Measurements from ENCODE around the gene PRAC1.

The PRAC1 gene

GRCh38 chr17:48746916-48747444 lies 24.7 kb upstream of the PRAC1 start:
- DNase-seq = no peak

DNA sequence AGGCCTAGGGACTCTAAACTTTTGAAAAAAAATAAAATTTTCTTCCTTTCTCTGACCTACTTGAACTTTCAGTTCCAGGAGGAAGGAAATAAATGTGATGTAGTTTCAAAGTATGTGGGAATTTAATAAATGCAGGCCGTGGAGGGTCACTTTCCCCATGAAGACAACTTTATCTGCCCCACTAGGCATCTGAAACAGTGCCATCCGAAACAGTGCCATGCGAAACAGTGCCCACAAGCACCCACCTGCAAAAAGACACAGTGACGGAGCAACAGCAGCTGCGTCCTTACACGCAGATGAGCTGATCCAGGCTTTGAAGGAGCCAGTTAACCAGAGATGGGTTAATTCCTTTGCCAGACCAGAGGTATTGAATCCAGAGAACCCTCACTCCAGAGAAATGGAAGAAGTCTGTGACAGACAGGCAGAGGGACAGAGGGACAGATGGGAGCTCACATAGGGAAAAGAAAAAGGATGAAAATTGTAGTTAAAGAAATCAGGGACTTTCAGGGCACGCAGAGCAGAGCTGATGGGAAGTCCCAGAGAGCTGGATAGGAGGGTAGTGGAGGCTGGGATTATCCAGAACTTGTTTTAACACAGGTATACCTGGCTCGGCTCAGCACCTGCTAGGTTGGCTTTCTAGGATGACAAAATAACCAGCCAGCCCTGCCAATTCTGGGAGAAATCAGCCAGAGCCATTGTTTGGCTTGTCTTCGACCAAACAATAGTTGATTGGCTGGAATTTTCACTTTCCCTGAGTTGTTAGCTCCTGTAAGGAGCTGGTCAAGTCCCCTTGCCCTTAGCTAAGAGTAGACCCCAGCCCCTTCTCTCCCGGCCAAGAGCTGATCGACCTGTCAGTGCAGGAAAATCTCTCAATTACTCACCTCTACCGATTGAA lies 23.3 kb upstream of the PRAC1 start:
- no peak for DNase-seq

DNA sequence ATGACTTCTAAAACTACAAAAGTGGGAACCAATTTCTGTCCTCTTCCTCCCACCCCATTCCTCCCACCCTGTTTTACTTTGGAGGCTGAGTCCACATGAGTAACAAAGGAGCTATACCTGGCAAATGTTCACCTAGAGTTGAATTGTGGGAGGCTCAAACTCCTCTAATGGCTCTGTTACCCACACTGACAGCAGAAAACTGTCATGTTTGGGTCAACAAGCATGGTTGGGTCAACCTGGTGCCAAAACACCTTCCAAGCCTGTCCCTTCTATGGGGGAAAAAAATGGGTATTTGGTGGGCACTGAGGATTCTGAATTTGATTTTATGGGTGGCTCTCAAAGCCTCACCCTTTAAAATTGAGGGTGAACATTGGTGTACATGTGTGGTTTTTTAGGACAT lies 18.2 kb upstream of the PRAC1 start:
- no peak for DNase-seq

DNA sequence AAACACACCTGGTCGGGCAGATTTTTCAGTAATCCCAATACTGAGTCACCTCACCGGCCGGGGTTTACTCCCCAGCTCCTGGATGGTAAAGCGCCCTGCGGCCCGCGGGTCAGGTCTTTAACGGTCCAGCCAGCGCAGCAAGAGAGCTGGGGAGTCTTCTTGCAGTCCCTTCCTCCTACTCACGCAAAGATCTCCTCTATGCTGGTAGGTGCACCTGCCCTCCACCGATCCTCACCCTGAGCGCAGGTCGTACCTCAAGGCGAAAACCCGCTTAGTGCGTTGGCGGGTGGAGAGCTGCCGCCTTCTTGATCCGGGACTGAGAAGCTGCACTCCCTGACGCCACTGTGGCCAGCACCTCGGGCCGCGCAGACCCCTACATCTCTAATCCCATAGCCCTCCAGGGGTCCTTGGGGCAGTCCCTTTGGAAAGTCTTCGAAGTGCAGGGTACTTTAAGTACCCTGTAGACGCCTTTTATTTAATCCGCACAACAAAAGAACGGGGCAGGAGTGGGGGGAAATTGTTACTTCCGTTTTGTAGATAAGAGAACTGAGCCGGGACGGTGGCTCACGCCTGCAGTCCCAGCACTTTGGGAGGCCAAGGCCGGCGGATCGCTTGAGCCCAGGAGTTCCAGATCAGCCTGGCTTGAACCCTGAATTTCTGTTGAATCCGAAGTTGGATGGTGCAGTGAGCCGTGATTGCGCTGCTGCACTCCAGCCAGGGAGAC lies 16.6 kb upstream of the PRAC1 start:
- DNase-seq = no peak

- DNase-seq = no peak
Observed at GRCh38 chr17:48738424-48738802, 16.1 kb upstream of the PRAC1 start.

GRCh38 chr17:48737330-48738043 lies 15.2 kb upstream of the PRAC1 start:
- no peak for DNase-seq

DNA sequence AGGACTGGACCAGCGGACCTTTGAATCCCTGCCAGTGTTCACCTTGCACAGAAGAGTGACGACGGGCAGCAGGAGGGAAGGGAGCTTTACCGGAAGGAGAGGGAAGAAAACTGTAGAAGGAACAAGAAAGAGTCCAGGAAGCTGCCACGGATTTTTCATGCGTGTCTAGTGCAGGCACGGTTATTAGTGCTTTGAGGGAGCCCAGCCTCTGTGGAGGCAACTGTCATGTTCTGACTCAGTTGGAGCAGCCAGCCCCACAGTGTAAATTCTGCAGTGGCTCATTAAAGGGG lies 12.7 kb upstream of the PRAC1 start:
- no peak for DNase-seq

- no peak for DNase-seq
Observed at GRCh38 chr17:48734333-48735061, 12.2 kb upstream of the PRAC1 start.

GRCh38 chr17:48733632-48734328 lies 11.5 kb upstream of the PRAC1 start:
- DNase-seq = no peak

- no peak for DNase-seq
Observed at GRCh38 chr17:48732688-48733629, 10.6 kb upstream of the PRAC1 start.

DNA sequence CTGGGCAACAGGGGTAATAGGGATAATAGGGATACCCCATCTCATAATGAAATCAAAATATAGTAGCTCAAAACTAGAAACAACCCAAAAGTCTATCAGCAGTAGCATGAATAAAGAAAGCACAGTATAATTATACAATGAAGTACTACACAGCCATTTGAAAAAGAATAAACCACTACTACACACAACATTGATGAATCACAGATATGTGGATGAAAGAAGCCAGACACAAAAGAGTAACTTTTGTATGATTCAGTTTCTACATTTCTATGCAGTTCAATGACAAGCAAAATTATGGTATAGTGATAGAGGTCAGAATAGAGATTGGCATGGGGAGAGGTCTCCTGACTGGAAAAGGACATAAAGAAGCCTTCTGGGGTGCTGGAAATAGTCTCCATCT lies 9.0 kb upstream of the PRAC1 start:
- no peak for DNase-seq

DNA sequence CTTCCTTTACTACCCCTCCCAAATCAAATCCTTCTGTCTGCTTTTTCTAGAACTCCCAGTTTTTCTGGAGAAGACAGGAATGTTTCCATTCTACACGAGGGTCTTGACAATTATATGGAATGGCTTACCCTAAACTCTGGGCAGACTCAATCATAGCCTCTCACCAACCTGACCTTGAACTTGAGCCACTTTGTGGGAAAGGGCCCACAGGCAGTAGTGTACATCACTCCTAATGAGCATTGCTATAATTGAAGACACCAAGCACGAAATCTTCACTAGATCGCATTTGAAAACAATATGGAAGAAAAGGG lies 7.9 kb upstream of the PRAC1 start:
- no peak for DNase-seq

- DNase-seq = no peak
Observed at GRCh38 chr17:48729335-48730239, 7.3 kb upstream of the PRAC1 start.

GRCh38 chr17:48728232-48729231 lies 6.2 kb upstream of the PRAC1 start, which contains the start of gene HOXB13:
TSS of gene HOXB13 (minus strand) at chr17:48728750. CDS start at chr17:48728593, 157 bp downstream.
- DNase-seq = no peak

DNA sequence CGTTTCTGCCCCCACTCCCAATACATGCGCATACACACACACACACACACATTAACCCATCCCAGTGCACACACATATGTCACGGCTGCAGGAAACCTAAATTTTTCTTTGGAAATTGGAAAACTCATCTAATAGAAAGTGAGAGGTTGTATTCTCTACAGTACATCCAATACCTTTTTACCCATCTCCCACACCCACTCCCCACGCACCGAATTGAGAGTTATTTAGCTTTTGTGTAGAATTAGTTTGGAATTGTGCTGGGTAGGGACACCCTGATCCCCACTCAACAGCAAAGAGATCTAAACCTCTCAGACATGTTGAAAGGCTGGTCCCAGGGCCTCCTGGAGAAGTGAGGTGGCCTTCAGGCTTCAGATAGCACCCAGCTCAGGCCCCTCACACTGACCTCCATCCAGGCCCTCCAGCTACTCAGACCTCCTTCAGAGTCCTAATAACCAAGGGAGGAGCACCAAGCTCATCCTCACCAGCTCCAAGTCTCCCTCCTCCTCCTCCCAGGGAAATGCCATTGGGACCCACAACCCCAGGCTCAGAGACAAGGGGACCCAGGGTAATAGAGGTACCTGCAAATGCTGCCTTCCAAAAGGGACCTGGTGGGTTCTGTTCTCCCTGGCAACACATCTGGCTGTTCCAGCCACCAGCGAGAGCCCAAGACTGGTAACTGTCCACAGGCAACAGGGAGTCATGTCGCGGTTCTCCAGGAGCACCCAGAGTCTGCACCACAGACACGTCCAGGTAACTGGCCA lies 5.3 kb upstream of the PRAC1 start:
- no peak for DNase-seq

DNA sequence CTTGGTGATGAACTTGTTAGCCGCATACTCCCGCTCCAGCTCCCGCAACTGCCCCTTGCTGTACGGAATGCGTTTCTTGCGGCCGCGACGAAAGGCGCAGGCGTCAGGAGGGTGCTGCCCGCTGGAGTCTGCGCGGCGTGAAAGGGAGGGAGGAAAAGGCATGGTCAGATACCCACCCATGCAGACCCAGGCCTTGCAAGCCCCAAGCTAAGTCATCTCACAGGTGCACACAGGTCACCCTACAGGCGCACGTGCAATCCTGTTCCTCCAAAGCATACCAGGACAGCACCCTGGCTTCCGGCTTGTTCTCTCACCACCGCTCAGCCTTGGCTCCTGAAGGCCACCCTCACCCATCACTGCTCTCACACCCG lies 4.6 kb upstream of the PRAC1 start:
- DNase-seq = no peak

DNA sequence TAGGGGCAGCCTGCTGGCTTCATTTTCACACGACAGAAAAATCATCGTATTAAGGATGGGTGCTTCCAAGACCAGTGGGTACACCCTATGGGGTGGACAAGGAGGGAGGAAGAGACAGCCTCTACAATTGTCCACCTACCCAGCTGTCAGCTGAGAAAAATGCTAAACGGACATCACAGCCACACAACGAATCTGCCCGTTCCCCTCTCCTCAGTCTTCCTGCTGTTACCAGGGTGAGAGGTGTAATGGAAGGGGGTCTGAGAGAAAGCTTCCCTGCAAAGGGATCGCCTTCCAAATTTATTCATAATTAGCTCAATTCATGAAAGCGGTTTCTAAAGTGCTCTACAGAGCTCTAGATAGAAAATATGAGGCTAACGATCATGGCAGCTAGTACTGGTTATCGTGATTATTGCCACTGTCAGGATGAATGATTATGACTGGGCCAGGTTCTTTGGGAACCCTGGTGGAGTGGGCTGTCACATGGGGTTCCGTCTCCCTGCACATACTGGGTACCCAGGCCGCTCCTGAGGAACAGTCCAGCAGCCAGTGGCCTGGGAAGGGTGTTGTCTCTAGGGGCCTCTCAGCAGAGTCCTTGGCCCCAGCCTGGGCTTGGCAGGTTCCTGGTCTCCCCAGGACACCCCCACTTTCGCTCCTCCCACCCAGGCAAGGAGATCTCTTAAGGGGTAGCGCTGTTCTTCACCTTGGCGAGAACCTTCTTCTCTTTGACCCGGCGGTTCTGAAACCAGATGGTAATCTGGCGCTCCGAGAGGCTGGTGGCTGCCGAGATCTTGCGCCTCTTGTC lies 4.0 kb upstream of the PRAC1 start:
- no peak for DNase-seq
